Ectodermal cell (in vitro differentiated cells): ENCODE measurements around the gene GPR156.

ENCODE experiments used
- H3K27ac ChIP-seq: 2 replicates; pipeline ENCODE4 v1.7.0; 2013; ENCODE audit warnings: mild to moderate bottlenecking, low read depth, low read length; ENCODE audit not compliant: insufficient read depth, poor library complexity, severe bottlenecking
- H3K27me3 ChIP-seq: 2 replicates; pipeline ENCODE4 v1.7.0; 2013; ENCODE audit warnings: mild to moderate bottlenecking, low read length; ENCODE audit not compliant: insufficient read depth, control insufficient read depth, poor library complexity, severe bottlenecking
- H3K36me3 ChIP-seq: one replicate; pipeline ENCODE4 v1.7.0; 2013; ENCODE audit warnings: low read length; ENCODE audit not compliant: control insufficient read depth, insufficient read depth
- H3K4me1 ChIP-seq: one replicate; pipeline ENCODE4 v1.7.0; 2013; ENCODE audit warnings: low read length; ENCODE audit not compliant: control insufficient read depth, insufficient read depth
- H3K4me3 ChIP-seq: 2 replicates; pipeline ENCODE4 v1.7.0; 2013; ENCODE audit warnings: low read depth, low read length, control low read depth; ENCODE audit not compliant: insufficient read depth
- H3K9me3 ChIP-seq: 2 replicates; pipeline ENCODE4 v1.7.0; 2013; ENCODE audit warnings: mild to moderate bottlenecking, low read length, moderate library complexity; ENCODE audit not compliant: control insufficient read depth
- WGBS, 2 experiments: methylation state at CpG; one replicate each; pipeline ENCODE4 v1.1.7; 2013; ENCODE audit warnings: missing lambda C conversion rate in 2 of 2; 5-methylcytosine and 5-hydroxymethylcytosine counted together

GPR156 gene

GRCh38 chr3:120200493-120201235, 84.4 kb downstream of the GPR156 start:
- H3K4me1 ChIP-seq = no peaks in the 10 kb centered on the region
- H3K27ac ChIP-seq = no peak overlapping the region
- H3K9me3 ChIP-seq = no peaks in the 10 kb centered on the region
- H3K4me3 ChIP-seq = no peak overlapping the region
- no peaks in the 10 kb centered on the region for H3K36me3 ChIP-seq
- H3K27me3 ChIP-seq = no peaks in the 10 kb centered on the region
- WGBS, 2 experiments = 89 to 93% methylated on average over 6 of the region's 6 CpGs

DNA sequence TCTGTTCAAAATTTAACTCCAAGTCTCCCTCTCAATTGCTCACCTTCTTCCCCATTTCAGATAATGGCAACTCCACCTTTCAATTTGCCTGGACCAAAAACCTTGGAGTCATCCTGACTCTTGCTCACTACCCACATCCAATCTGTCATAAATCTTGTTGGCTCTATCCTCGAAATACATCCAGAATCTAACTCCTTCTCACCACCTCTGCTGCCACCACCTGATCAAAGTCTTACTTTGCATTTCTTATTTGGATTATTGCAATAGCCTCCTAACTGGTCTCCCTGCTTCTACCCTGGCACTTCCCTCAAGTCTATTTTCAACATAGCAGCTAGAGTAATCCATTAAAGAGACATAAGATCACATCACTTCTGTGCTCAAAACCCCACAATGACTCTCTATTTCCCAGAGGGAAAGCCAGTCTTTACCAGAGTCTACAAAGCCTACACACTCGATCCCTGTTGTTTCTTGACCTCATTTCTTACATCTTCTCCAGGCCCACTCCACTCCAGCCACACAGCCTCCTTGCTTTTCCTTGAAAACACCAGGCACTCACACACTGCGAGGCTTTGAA, 86.6 kb downstream of the GPR156 start:
- 90 to 91% methylated on average over 3 of the region's 3 CpGs for WGBS, 2 experiments
- Histone ChIP-seq H3K9me3 (no peaks in the 10 kb centered on the region), H3K4me1 (no peaks in the 10 kb centered on the region), H3K4me3 (no peak overlapping the region), H3K27ac (no peak overlapping the region), H3K27me3 (no peaks in the 10 kb centered on the region), H3K36me3 (no peaks in the 10 kb centered on the region)

DNA sequence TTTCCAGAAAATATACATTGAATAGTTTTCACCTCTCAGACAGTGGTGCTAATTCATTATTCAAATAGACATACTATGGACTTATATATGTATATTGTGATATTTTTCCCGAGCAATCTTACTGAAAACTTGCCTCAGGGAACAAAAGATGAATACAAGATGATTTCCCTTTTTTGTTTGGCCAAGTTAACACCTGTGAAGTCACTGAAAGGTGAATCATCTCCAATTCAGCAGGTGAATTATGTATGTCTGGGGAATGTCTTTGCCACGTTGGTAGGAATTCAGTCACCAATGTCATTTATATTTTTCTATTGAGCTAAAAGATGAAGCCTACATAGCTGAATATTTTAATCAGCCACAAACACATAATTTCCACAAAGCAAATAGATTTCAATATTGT, 88.2 kb downstream of the GPR156 start:
- no peaks in the 10 kb centered on the region for H3K4me1 ChIP-seq
- no peaks in the 10 kb centered on the region for H3K9me3 ChIP-seq
- WGBS, 2 experiments = 96 to 100% methylated on average over 1 of the region's 2 CpGs
- H3K36me3 ChIP-seq = no peaks in the 10 kb centered on the region
- H3K27ac ChIP-seq = no peak overlapping the region
- H3K27me3 ChIP-seq = no peaks in the 10 kb centered on the region
- no peak overlapping the region for H3K4me3 ChIP-seq

DNA sequence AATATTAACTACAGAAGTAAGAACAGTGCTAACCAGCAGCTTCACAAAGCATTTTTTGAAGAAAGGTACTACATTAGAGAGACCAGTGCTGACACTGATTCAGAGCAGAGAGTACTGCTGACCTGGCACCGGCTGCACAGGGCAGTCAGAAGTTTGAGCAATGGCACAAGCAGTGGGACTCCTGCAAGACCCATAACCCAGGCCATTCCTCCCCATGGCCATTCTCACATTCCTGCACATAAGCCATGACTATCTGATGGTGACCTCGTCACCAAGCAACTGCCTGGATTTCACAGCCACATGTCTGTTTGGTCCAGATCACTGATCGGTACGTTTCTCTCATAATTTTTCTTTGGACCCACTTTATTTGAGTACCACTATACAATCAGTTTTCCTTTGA, 88.7 kb downstream of the GPR156 start:
- WGBS, 2 experiments = 88 to 89% methylated on average over 4 of the region's 4 CpGs
- H3K27me3 ChIP-seq = no peaks in the 10 kb centered on the region
- no peak overlapping the region for H3K27ac ChIP-seq
- no peaks in the 10 kb centered on the region for H3K9me3 ChIP-seq
- H3K36me3 ChIP-seq = no peaks in the 10 kb centered on the region
- H3K4me3 ChIP-seq = no peak overlapping the region
- H3K4me1 ChIP-seq = no peaks in the 10 kb centered on the region

DNA sequence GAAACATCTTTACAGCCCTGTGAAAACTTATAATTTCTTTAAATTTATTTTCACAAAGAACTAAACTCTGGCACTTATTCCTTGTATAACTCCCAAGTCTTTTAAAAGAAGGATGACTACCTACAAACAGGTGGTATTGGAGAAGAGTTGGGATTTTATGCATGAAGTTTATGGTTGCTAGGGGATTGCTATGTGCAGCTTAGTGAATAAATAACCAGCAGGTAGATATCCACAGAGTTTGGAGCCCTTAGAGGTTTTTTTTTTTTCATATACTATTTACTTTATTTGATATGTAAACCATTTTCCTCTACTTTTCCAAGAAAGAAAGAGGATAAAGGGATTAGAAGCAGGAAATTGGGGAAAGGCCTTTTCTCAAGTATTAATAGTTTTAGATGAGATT, 91.5 kb downstream of the GPR156 start:
- no peak overlapping the region for H3K4me3 ChIP-seq
- H3K4me1 ChIP-seq = no peaks in the 10 kb centered on the region
- no peak overlapping the region for H3K27ac ChIP-seq
- H3K9me3 ChIP-seq = no peaks in the 10 kb centered on the region
- H3K36me3 ChIP-seq = no peaks in the 10 kb centered on the region
- no peaks in the 10 kb centered on the region for H3K27me3 ChIP-seq

DNA sequence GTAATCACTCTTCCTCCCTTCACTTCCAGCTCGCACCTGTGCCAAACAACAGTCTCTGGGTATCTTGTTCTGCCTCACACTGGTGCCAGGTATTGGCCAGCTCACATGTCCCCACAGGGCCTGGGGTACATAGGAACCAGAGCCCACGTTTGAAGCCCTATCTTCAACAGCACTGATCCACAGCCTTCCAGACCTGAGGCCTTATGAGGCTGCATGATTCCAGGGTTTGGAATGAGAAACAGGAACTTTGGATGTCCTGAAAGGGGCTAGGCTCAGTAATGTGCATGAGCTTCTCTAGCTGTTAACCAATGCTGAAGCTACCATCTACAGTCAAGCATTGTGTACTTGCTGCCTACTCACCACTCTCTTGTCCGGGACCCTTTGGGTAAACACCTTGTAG, 92.4 kb downstream of the GPR156 start:
- WGBS, 2 experiments = 87 to 91% methylated on average over 3 of the region's 3 CpGs
- Histone ChIP-seq H3K36me3 (no peaks in the 10 kb centered on the region), H3K9me3 (no peaks in the 10 kb centered on the region), H3K27me3 (no peaks in the 10 kb centered on the region), H3K27ac (no peak overlapping the region), H3K4me3 (no peak overlapping the region), H3K4me1 (no peaks in the 10 kb centered on the region)

GRCh38 chr3:120192159-120192558, 92.9 kb downstream of the GPR156 start:
- 78 to 100% methylated on average over 1 of the region's 1 CpG for WGBS, 2 experiments
- Histone ChIP-seq H3K36me3 (no peaks in the 10 kb centered on the region), H3K27ac (no peak overlapping the region), H3K4me3 (no peak overlapping the region), H3K9me3 (no peaks in the 10 kb centered on the region), H3K27me3 (no peaks in the 10 kb centered on the region), H3K4me1 (no peaks in the 10 kb centered on the region)

DNA sequence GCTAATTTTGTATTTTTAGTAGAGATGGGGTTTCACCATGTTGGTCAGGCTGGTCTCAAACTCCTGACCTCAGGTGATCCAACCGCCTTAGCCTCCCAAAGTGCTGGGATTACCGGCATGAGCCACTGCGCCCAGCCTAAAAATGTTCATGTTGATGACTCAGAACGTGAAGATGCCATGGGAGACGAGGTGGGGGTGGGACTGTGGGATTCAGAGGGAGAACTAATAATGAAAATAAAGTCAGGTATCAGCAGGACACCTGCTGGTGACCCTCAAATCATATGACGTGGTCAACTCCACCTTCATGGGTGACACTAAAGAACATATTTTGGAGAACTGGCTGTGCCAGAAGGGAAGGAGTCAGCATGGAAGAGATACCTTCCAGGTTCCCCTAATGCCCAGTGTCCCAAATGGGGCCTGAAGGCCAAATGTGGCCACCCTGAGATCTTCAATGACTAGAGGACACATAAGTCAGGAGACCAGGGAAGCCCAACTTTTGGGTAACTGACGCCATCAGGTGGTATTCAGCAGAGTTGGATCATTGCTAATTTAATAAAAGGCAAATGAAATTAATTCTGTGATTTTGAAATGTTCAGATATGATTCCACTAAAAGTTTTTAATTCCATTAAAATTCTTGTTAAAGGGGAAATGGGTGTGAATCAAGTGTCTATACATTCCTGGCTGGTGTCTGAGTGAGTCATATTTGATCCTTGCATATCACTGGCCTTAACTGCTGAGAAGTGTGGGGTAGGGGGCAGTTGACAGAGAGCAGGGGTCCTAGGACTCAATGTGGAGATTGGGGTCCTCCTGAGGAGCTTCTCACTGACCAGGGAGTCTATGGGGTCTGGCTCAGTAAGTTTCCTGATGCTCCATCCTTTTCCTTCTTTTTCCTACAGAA, 102.2 kb downstream of the GPR156 start:
- Histone ChIP-seq H3K4me3 (no peak overlapping the region), H3K27ac (no peak overlapping the region), H3K9me3 (no peaks in the 10 kb centered on the region), H3K36me3 (no peaks in the 10 kb centered on the region), H3K4me1 (no peaks in the 10 kb centered on the region), H3K27me3 (no peaks in the 10 kb centered on the region)
- 86 to 87% methylated on average over 7 of the region's 7 CpGs for WGBS, 2 experiments

GRCh38 chr3:120181632-120182031, 103.4 kb downstream of the GPR156 start:
- Histone ChIP-seq H3K36me3 (no peaks in the 10 kb centered on the region), H3K27me3 (no peaks in the 10 kb centered on the region), H3K27ac (no peak overlapping the region), H3K4me1 (no peaks in the 10 kb centered on the region), H3K9me3 (no peaks in the 10 kb centered on the region), H3K4me3 (no peak overlapping the region)
- WGBS, 2 experiments = 67 to 88% methylated on average over 1 of the region's 1 CpG

DNA sequence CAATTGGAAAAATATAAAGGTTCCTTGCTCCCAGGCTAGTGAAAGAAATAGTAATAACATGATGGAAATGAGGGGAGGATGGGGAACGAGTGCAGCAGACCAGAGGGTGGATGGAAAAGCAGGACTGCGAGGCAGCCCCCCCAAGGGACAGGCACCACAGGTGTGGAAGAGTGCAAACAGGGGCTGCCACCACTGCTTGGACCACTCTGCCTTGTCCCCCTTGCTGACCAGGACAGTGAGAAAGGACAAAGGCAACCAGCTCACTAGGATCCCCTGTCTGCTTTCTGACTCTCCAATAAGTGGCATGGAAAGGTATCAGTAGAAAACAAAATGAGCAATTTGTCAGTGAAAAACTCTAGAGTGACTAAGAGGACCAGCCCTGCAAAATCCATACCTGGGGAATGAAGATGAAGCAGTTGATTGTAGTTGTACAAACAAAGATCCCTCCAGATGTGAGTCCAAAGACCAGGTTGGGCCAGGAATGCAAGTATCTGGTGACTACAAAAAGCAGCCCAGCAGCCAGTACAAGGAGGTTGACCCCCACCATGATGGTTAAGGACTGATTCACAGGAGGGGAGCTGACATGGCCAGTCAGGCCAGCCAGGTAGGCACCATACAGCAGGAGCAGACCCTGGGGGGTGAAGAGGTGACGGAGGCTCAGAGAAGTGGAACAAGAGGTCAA, 104.2 kb downstream of the GPR156 start:
- H3K4me3 ChIP-seq = no peak overlapping the region
- no peaks in the 10 kb centered on the region for H3K36me3 ChIP-seq
- H3K27ac ChIP-seq = no peak overlapping the region
- 91 to 92% methylated on average over 3 of the region's 3 CpGs for WGBS, 2 experiments
- H3K9me3 ChIP-seq = no peaks in the 10 kb centered on the region
- H3K27me3 ChIP-seq = no peaks in the 10 kb centered on the region
- no peaks in the 10 kb centered on the region for H3K4me1 ChIP-seq
